Fibroblast of lung (primary cell): Measurements from ENCODE around the gene NECTIN2. TPM values are rescaled to one million over a fixed set of nuclear protein-coding genes. Genes with fewer than 3 reads are reported as not detected.

ENCODE experiments used
- DNase-seq, 2 donors: peaks; one replicate each; pipeline versions ENCODE4 v3.0.0 to v3.0.0-alpha.2; 2010; ENCODE audit warnings: low read depth in 2 of 2
- H2AFZ ChIP-seq: 2 replicates; pipeline ENCODE4 v1.5.1; 2012; ENCODE audit warnings: low read length, control low read depth, inconsistent platforms
- H3K27ac ChIP-seq: 2 replicates; pipeline ENCODE4 v1.5.1; 2011; ENCODE audit warnings: low read length, control low read depth; ENCODE audit not compliant: insufficient read depth
- H3K27me3 ChIP-seq: 2 replicates; pipeline ENCODE4 v1.5.1; 2011; ENCODE audit warnings: mild to moderate bottlenecking, low read length; ENCODE audit not compliant: control insufficient read depth, insufficient read depth
- H3K36me3 ChIP-seq: 2 replicates; pipeline ENCODE4 v1.5.1; 2011; ENCODE audit warnings: low read length; ENCODE audit not compliant: control insufficient read depth, insufficient read depth
- H3K4me1 ChIP-seq: 2 replicates; pipeline ENCODE4 v1.5.1; 2011; ENCODE audit warnings: low read length; ENCODE audit not compliant: control insufficient read depth, insufficient read depth; ENCODE audit errors: extremely low read depth
- H3K4me2 ChIP-seq: 2 replicates; pipeline ENCODE4 v1.5.1; 2011; ENCODE audit warnings: low read length, control low read depth; ENCODE audit not compliant: insufficient read depth; ENCODE audit errors: extremely low read depth
- H3K4me3 ChIP-seq, 4 experiments: fragments of 200-600 bp in 1 of 4; sonication (generic) in 1 of 4; replicated peaks in 1 of 4; 2 replicates each; pipeline ENCODE4 v1.5.1; 2011 to 2016; ENCODE audit warnings: low read length in 4 of 4, low read depth in 3 of 4, mild to moderate bottlenecking in 3 of 4, control low read depth in 2 of 4, inconsistent platforms in 1 of 4, mixed read lengths in 1 of 4; ENCODE audit not compliant: insufficient read depth in 1 of 4; ENCODE audit errors: control extremely low read depth in 1 of 4
- H3K79me2 ChIP-seq: 2 replicates; pipeline ENCODE4 v1.5.1; 2012; ENCODE audit warnings: mild to moderate bottlenecking, low read length, inconsistent platforms; ENCODE audit not compliant: control insufficient read depth, insufficient read depth
- H3K9ac ChIP-seq: 2 replicates; pipeline ENCODE4 v1.5.1; 2011; ENCODE audit warnings: mild to moderate bottlenecking, low read length, control low read depth; ENCODE audit not compliant: insufficient read depth
- H3K9me3 ChIP-seq: 2 replicates; pipeline ENCODE4 v1.5.1; 2012; ENCODE audit warnings: low read depth, low read length; ENCODE audit not compliant: control insufficient read depth, insufficient read depth
- H4K20me1 ChIP-seq: 2 replicates; pipeline ENCODE4 v1.5.1; 2011; ENCODE audit warnings: low read length; ENCODE audit not compliant: control insufficient read depth, insufficient read depth; ENCODE audit errors: extremely low read depth
- CTCF ChIP-seq, 2 donors: IDR thresholded peaks in 1 of 2; conservative IDR thresholded peaks in 1 of 2; 1 replicate in 1 of 2; 2 replicates in 1 of 2; pipeline ENCODE4 v1.5.1; 2011 to 2012; ENCODE audit warnings: low read length in 2 of 2, control low read depth in 1 of 2, inconsistent platforms in 1 of 2, low read depth in 1 of 2, mild to moderate bottlenecking in 1 of 2
- EZH2 ChIP-seq: IDR thresholded peaks from 2 replicates; pipeline ENCODE4 v1.5.1; 2012; ENCODE audit warnings: low read length, control low read depth, mild to moderate bottlenecking; ENCODE audit errors: missing control alignments
- polyA plus RNA-seq, 2 donors: library from polyadenylated mRNA; depleted of rRNA in 1 of 2; stranded (reverse) in 1 of 2; unstranded in 1 of 2; fragments of >200 nt; gene quantifications; 2 replicates each; pipeline ENCODE4 v1.2.1, GENCODE V29; 2011 to 2012; ENCODE audit warnings: missing spikeins in 1 of 2
- total RNA-seq: library from RNA; depleted of rRNA; stranded (reverse); fragments of >200 nt; gene quantifications from 2 replicates; pipeline ENCODE4 v1.2.1, GENCODE V29; 2014

Gene NECTIN2
- total and polyA plus RNA-seq, 2 donors (not counting 1 experiment from before 2014, with no cell fraction given), result 70.7 to 77.4 TPM

- Histone ChIP-seq H3K4me2 (no peak overlapping the region), H3K27me3 (no peaks in the 10 kb centered on the region), H2AFZ (no peak overlapping the region), H3K4me1 (peaks cover under 1% of the 10 kb centered on the region), H4K20me1 (no peaks in the 10 kb centered on the region), H3K9me3 (no peaks in the 10 kb centered on the region), H3K4me3 (no peak overlapping the region), H3K27ac (no peak overlapping the region), H3K36me3 (peaks cover 6% of the 10 kb centered on the region), H3K9ac (no peak overlapping the region), H3K79me2 (no peaks in the 10 kb centered on the region)
- DNase-seq, result no peak
- TF ChIP-seq CTCF (conservative IDR thresholded peaks at IDR 0.05 in 1 of 2, IDR thresholded peaks at IDR 0.05 in 1 of 2; ENCODE audit: low read depth in 1 of 2, low read length in 2 of 2), result no peak
- TF ChIP-seq EZH2, result no peak
Observed at GRCh38 chr19:44814517-44814916, 31.6 kb upstream of the NECTIN2 start.

GRCh38 chr19:44816301-44816700 lies 29.8 kb upstream of the NECTIN2 start:
- Histone ChIP-seq H3K27ac (no peak overlapping the region), H3K9me3 (no peaks in the 10 kb centered on the region), H4K20me1 (no peaks in the 10 kb centered on the region), H3K4me3 (no peak overlapping the region), H3K27me3 (no peaks in the 10 kb centered on the region), H3K36me3 (peaks cover 6% of the 10 kb centered on the region), H3K9ac (no peak overlapping the region), H3K4me2 (no peak overlapping the region), H2AFZ (no peak overlapping the region), H3K79me2 (no peaks in the 10 kb centered on the region), H3K4me1 (no peaks in the 10 kb centered on the region)
- DNase-seq, result no peak
- TF ChIP-seq EZH2 (no peak), CTCF (conservative IDR thresholded peaks at IDR 0.05 in 1 of 2, IDR thresholded peaks at IDR 0.05 in 1 of 2; ENCODE audit: low read depth in 1 of 2, low read length in 2 of 2) (no peak)

- no peaks in the 10 kb centered on the region for H3K9me3 ChIP-seq
- H3K4me1 ChIP-seq, result no peaks in the 10 kb centered on the region
- no peak overlapping the region for H3K9ac ChIP-seq
- no peak overlapping the region for H3K27ac ChIP-seq
- TF ChIP-seq EZH2, result no peak
- no peak for TF ChIP-seq CTCF (conservative IDR thresholded peaks at IDR 0.05 in 1 of 2, IDR thresholded peaks at IDR 0.05 in 1 of 2; ENCODE audit: low read depth in 1 of 2, low read length in 2 of 2)
- no peak overlapping the region for H3K4me3 ChIP-seq
- peaks cover 6% of the 10 kb centered on the region for H3K36me3 ChIP-seq
- H4K20me1 ChIP-seq, result no peaks in the 10 kb centered on the region
- H3K27me3 ChIP-seq, result no peaks in the 10 kb centered on the region
- no peak for DNase-seq
- no peak overlapping the region for H3K4me2 ChIP-seq
- no peaks in the 10 kb centered on the region for H3K79me2 ChIP-seq
- no peak overlapping the region for H2AFZ ChIP-seq
Observed at GRCh38 chr19:44817725-44818465, 28.2 kb upstream of the NECTIN2 start.
